Stimulated activated naive CD8-positive, alpha-beta T cell treated with anti-CD3 and anti-CD28 coated beads, Interleukin-15, Interleukin-2, amounts not matched to agents 100 ng/mL and 50 ng/mL, for 24 hours (primary cell): ENCODE results near the gene KLB.
"Not testable (repeated sequence)": the region's sequence is repeated elsewhere in the genome, so short reads cannot be mapped to it uniquely, and the experiment has no call there.

Source experiments
- H3K27ac Mint-ChIP-seq: one replicate; pipeline ENCODE4 v1.8.0; 2021; ENCODE audit warnings: mild to moderate bottlenecking, mixed read lengths
- H3K27me3 Mint-ChIP-seq: one replicate; pipeline ENCODE4 v1.8.0; 2021; ENCODE audit warnings: mixed read lengths
- H3K36me3 Mint-ChIP-seq: one replicate; pipeline ENCODE4 v1.8.0; 2021; ENCODE audit warnings: low read depth, mixed read lengths
- H3K4me1 Mint-ChIP-seq: one replicate; pipeline ENCODE4 v1.8.0; 2021; ENCODE audit warnings: low read depth, mixed read lengths
- H3K4me3 Mint-ChIP-seq: one replicate; pipeline ENCODE4 v1.8.0; 2021; ENCODE audit warnings: mild to moderate bottlenecking, mixed read lengths
- H3K9me3 Mint-ChIP-seq: one replicate; pipeline ENCODE4 v1.8.0; 2021; ENCODE audit warnings: mixed read lengths

The KLB gene

DNA sequence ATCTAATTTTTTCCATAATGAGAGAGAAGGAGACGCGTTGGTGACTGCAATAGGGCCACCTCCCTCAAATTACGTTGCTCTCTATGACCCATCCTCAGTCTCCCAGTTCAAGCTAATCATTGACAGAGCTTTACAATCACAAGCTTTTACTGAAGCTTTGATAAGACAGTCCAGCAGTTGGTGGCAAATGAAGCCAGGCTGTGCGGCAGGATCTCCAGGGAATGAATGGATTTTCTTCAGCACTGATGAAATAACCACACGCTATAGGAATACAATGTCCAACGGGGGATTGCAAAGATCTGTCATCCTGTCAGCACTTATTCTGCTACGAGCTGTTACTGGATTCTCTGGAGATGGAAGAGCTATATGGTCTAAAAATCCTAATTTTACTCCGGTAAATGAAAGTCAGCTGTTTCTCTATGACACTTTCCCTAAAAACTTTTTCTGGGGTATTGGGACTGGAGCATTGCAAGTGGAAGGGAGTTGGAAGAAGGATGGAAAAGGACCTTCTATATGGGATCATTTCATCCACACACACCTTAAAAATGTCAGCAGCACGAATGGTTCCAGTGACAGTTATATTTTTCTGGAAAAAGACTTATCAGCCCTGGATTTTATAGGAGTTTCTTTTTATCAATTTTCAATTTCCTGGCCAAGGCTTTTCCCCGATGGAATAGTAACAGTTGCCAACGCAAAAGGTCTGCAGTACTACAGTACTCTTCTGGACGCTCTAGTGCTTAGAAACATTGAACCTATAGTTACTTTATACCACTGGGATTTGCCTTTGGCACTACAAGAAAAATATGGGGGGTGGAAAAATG lies at the start of gene KLB:
Gene KLB (plus strand): TSS at position 168 of the 821 bp plus-strand sequence. CDS start 20 bp downstream, at position 188.
- no peak within 1 kb of the TSS for H3K4me3 Mint-ChIP-seq
- no peak within 1 kb of the TSS for H3K27ac Mint-ChIP-seq
- H3K36me3 Mint-ChIP-seq: no peaks in the 10 kb centered on the region
- H3K9me3 Mint-ChIP-seq: no peaks in the 10 kb centered on the region
- H3K27me3 Mint-ChIP-seq: no peaks in the 10 kb centered on the region
- H3K4me1 Mint-ChIP-seq: no peaks in the 10 kb centered on the region

DNA sequence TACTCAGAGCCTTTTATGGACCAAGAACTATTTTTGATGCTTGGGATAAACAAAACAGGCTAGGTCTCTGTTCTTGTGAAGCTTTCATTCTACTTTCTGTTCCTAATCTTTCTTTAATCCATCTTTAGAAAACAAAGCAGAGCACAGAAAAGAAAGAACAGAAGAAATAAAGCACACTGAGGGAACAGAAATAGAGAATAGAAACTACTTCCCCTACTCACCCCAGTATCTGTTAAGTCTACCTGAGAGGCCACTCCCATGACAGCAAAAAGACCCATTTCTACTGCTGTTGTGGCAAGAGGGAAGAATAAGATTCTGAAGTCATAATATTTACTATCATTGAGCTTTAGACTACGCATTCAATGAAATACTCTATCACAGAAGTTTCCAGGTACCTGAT lies 49.7 kb upstream of the KLB start:
- no peaks in the 10 kb centered on the region for H3K27me3 Mint-ChIP-seq
- H3K9me3 Mint-ChIP-seq: no peaks in the 10 kb centered on the region
- peaks cover 80% of the 10 kb centered on the region for H3K4me1 Mint-ChIP-seq
- H3K27ac Mint-ChIP-seq: peak overlapping the region; percentile 88
- H3K36me3 Mint-ChIP-seq: peaks cover 33% of the 10 kb centered on the region
- peak overlapping the region; percentile 48 for H3K4me3 Mint-ChIP-seq

DNA sequence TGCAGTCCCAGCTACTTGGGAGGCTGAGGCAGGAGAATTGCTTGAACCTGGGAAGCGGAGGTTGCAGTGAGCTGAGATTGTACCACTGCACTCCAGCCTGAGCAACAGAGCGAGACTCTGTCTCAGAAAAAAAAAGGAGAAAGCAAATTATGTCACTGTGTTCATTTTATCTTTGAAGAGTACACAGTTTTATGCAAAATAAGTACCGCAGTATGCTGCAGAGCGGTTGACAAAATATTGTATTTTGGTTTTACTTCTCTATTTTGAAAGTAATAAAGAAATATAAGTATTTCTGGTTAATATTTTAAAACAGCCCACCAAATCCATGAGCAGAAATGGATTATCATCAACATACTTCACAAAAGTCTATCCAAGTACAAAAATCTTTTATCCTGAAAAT lies 46.1 kb upstream of the KLB start:
- not testable (repeated sequence) for H3K9me3 Mint-ChIP-seq, H3K27me3 Mint-ChIP-seq, H3K27ac Mint-ChIP-seq, H3K4me3 Mint-ChIP-seq
- H3K36me3 Mint-ChIP-seq: peaks cover 33% of the 10 kb centered on the region
- H3K4me1 Mint-ChIP-seq: peaks cover 78% of the 10 kb centered on the region

DNA sequence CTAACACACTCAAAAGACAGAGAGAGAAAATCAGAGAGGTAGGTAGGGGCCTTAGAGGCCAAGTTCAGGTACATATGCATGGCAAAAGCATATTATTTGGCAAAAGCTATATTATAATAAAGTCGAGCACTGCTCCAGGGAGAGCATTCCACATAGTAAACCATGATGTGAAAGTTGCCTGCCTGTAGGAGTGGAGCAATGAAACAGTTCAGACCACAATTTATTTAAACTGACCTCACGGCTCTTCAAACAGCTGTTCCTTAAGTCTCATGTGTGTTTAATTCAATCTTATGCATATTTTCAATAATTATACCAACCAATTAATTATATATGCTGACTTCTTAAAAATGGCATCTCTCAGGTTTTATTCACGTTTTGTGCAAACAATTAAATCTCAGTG lies 43.9 kb upstream of the KLB start:
- H3K36me3 Mint-ChIP-seq: peaks cover 33% of the 10 kb centered on the region
- H3K27ac Mint-ChIP-seq: peak overlapping the region; percentile 34
- H3K4me3 Mint-ChIP-seq: peak overlapping the region; percentile 33
- no peaks in the 10 kb centered on the region for H3K9me3 Mint-ChIP-seq
- peaks cover 64% of the 10 kb centered on the region for H3K4me1 Mint-ChIP-seq
- H3K27me3 Mint-ChIP-seq: no peaks in the 10 kb centered on the region

DNA sequence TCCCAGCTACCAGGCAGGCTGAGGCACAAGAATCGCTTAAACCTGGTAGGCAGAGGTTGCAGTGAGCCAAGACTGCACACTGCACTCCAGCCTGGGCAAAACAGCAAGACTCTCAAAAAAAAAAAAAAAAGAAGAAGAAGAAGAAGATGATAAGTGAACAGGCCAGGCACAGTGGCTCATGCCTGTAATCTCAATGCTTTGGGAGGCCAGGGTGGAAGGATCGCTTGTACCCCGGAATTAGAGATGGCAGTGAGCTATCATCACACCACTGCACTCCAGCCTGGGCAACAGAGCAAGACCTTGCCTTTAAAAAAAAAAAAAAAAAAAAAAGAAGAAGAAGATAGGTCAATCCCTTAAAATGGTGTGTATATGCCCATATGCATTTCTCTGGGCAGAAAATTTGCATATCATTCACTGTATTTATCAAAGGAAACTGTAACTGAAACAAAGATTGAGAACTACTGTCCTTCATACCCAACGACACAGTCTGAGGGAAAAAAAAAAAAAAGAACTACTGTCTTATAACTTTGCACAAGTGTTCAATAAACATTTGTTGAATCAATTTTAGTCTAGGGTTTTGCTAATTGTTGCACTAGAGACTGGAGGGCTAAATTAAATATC lies 42.8 kb upstream of the KLB start:
- Mint-ChIP-seq H3K9me3 (no peaks in the 10 kb centered on the region), H3K4me3 (peak overlapping the region; percentile 99), H3K27me3 (no peaks in the 10 kb centered on the region), H3K27ac (peak overlapping the region; percentile 85), H3K36me3 (peaks cover 25% of the 10 kb centered on the region), H3K4me1 (peaks cover 53% of the 10 kb centered on the region)

DNA sequence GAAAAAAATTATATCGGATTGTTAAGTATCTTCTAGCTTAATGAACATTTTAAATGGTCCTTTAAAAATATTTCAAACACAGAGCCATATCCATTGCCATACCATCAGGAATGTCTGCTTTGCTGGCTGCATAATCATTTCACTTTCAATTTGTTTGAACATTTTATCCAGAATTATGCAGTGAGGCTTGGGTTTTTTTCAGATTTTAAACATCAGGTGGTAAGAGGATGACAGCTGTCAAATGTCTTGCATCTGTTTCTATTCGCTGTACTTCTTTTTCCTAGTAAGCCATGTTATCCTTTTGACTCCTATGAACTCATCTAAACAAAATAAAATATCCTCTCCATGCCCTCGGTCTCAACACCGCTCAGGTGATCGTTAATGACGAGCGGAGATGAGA lies 41.4 kb upstream of the KLB start:
- no peaks in the 10 kb centered on the region for H3K27me3 Mint-ChIP-seq
- peak overlapping the region; percentile 95 for H3K27ac Mint-ChIP-seq
- H3K4me1 Mint-ChIP-seq: peaks cover 48% of the 10 kb centered on the region
- peaks cover 2% of the 10 kb centered on the region for H3K9me3 Mint-ChIP-seq
- peaks cover 22% of the 10 kb centered on the region for H3K36me3 Mint-ChIP-seq
- H3K4me3 Mint-ChIP-seq: peak overlapping the region; percentile 99

DNA sequence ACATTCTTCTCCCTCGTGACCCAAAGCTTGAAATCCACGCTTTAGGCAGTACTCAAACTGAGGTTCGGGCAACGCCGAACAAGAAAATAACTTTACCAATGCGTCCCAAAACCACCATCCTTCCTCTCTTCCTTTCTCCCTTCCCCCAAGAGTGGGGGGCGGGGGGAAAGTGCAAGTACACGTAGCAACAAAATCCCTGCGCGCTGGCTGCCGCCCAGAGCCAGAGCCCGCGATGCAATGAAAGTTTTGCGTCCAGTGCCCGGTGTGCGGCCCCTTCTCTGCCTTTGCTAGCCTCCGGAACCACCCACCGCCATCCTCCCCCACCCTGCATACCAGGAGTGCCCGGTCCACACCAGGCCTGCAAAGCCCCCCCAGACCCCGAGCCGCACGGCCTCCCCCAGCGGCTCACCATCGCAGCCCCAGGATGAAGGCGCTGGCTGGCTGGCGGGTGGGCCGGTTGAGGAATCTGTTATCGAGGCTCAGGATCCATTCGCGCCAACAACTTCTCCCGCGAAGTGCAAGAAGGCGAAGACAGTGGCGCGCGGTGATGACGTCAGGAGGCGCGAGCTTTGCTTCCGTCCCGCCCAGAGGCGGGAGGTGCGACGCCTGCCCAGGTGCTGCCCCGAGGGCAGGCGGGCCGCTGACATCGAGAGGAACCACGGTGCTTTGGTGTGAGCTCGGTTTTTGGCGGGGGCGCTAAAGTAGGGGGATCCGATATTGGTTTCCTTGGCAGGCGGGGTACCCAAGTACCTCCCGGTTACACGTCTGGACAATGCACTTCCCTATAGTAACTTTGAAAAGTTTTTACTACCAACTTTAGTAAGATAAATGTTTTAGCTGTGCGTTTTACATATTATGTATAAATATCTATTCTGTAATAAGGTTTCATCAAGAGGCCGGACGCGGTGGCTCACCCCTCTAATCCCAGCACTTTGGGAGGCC lies 40.6 kb upstream of the KLB start, which contains the start of gene RFC1:
Gene RFC1 (minus strand): TSS at position 533 of the 942 bp plus-strand sequence. CDS start 121 bp downstream, at position 412.
- H3K36me3 Mint-ChIP-seq: peaks cover 22% of the 10 kb centered on the region
- peak within 1 kb of the TSS; percentile 99 for H3K4me3 Mint-ChIP-seq
- no peaks in the 10 kb centered on the region for H3K27me3 Mint-ChIP-seq
- H3K27ac Mint-ChIP-seq: peak within 1 kb of the TSS; percentile 95
- H3K4me1 Mint-ChIP-seq: peaks cover 48% of the 10 kb centered on the region
- H3K9me3 Mint-ChIP-seq: peaks cover 6% of the 10 kb centered on the region

DNA sequence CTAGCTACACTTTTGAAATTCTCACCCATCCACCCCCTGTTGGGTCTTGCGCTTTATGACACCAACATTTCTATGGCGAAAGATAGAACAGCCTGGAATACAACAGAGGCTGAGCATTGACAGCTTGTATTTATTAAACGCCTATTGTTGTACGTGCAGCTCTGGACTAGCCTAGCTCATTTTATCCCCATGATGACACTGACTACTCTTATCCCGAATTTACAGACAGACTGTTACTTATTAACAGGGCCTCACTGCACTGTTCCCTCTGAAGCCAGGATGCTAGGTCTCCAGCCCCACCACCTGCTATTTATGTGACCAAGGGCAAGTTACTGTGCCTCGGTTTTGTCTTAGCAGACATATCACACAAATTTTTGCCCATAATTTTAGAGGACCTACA lies 39.6 kb upstream of the KLB start:
- no peak overlapping the region for H3K27ac Mint-ChIP-seq
- peaks cover 17% of the 10 kb centered on the region for H3K36me3 Mint-ChIP-seq
- H3K27me3 Mint-ChIP-seq: no peaks in the 10 kb centered on the region
- H3K4me1 Mint-ChIP-seq: peaks cover 40% of the 10 kb centered on the region
- H3K4me3 Mint-ChIP-seq: peak overlapping the region; percentile 41
- peaks cover 8% of the 10 kb centered on the region for H3K9me3 Mint-ChIP-seq

DNA sequence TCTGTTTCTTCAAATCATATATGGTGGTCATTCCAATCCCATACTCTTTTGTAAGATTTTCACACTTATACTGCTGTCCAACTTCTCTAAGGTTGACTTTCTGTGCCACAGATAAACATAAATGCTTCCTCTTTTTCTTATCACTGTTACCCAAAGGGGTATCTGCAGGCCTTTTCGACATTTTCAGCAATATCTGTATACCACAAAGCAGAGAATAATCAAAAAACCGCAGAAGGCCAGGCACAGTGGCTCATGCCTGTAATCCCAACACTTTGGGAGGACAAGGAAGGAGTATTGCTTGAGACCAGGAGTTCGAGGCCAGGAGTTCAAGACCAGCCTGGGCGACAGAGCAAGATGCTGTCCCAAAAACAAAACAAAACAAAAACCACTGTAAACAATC lies 37.4 kb upstream of the KLB start:
- no peak overlapping the region for H3K4me3 Mint-ChIP-seq
- no peaks in the 10 kb centered on the region for H3K27me3 Mint-ChIP-seq
- H3K9me3 Mint-ChIP-seq: peaks cover 10% of the 10 kb centered on the region
- peaks cover 6% of the 10 kb centered on the region for H3K36me3 Mint-ChIP-seq
- H3K27ac Mint-ChIP-seq: no peak overlapping the region
- peaks cover 21% of the 10 kb centered on the region for H3K4me1 Mint-ChIP-seq

DNA sequence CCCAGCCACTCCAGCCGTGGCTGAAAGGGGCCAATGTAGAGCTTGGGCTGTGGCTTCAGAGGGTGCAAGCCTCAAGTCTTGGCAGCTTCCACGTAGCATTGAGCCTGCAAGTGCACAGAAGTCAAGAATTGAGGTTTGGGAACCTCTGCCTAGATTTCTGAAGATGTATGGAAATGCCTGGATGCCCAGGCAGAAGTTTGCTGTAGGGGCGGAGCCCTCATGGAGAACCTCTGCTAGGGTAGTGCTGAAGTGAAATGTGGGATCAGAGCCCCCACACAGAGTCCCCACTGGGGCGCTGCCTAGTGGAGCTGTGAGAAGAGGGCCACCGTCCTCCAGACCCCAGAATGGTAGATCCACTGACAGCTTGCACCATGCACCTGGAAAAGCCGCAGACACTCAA lies 35.5 kb upstream of the KLB start:
- H3K27ac Mint-ChIP-seq, H3K4me3 Mint-ChIP-seq, H3K36me3 Mint-ChIP-seq, H3K9me3 Mint-ChIP-seq, H3K4me1 Mint-ChIP-seq, H3K27me3 Mint-ChIP-seq: not testable (repeated sequence)

DNA sequence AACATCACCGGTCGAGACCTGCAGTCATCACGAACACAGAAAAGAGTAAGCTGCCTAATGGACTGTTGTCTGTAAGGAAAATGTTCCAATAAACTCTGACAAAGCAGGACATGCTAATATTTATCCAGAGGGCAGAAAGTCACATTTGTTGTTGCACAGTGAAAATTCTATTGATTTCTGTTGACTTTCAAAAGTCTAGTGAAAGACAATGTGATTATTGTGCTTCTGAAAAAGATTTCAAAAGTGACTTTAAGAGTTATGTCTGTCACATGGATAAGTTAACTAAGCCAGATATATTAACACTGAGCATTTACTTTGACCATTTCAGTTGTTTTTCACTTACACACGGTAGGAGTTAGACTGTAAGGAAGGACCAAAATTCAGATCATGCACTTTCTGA lies 31.3 kb upstream of the KLB start:
- Mint-ChIP-seq H3K27me3 (peaks cover 39% of the 10 kb centered on the region), H3K4me1 (no peaks in the 10 kb centered on the region), H3K36me3 (no peaks in the 10 kb centered on the region), H3K4me3 (no peak overlapping the region), H3K27ac (no peak overlapping the region), H3K9me3 (peaks cover 17% of the 10 kb centered on the region)

DNA sequence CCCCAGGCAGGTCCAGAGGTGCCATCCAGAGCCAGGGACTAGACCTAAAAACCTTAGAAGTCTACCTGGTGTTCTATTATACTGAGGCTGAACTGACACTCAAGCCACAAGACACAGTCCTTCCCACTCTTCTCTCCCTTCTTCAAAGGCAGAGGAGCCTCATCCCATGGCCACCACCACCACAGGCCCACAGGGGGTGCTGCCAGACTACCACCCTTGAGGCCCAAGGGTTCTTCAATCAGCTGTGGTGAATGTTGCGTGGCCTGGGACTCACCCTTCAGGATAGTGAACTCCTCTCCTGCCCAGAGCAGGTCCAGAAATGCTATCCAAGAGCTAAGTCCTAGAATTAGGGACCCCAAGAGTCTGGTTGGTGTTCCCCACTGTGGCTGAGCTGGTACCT lies 23.0 kb upstream of the KLB start:
- H3K4me3 Mint-ChIP-seq: no peak overlapping the region
- H3K4me1 Mint-ChIP-seq: no peaks in the 10 kb centered on the region
- peaks cover 11% of the 10 kb centered on the region for H3K9me3 Mint-ChIP-seq
- H3K36me3 Mint-ChIP-seq: no peaks in the 10 kb centered on the region
- H3K27ac Mint-ChIP-seq: no peak overlapping the region
- H3K27me3 Mint-ChIP-seq: peaks cover 37% of the 10 kb centered on the region

DNA sequence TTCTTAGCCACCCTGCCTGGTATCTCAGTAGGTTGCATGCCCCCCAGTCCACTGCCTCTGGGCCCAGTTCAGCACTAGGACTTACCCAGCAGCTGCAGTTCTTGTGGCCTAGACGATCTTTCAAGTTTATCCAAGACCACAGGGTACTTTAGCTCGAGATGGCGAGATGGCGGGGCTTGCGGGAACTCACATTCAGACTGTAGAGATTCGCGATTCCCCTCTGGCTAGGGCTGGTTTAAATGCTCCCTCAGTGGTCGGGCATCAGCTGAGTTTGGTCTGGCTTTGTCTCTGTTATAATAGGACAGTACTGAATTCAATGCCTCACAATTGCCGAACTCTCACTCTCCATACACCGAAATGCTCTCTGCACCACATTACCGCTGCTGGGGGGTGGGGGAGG lies 22.2 kb upstream of the KLB start:
- Mint-ChIP-seq H3K4me3 (no peak overlapping the region), H3K27me3 (peaks cover 29% of the 10 kb centered on the region), H3K4me1 (no peaks in the 10 kb centered on the region), H3K27ac (no peak overlapping the region), H3K36me3 (no peaks in the 10 kb centered on the region), H3K9me3 (peaks cover 9% of the 10 kb centered on the region)

DNA sequence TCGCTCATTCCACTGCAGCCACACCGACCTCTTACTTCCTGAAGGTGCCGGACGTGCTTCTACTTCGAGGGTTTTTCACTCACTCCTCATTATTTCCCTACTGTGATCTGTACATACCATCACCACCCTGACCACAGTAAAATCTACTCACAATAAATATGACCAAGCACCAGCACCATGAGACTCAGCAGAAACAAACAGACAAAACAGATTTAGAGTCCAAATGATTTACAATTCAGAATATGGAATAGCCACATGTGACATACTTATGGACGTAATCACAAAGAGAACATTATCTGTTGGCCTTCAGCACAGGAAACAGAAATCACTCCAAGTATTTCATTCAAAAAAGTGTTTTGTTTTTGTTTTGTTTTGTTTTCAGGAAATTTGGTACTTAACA lies 16.1 kb upstream of the KLB start:
- no peak overlapping the region for H3K4me3 Mint-ChIP-seq
- H3K27ac Mint-ChIP-seq: no peak overlapping the region
- no peaks in the 10 kb centered on the region for H3K9me3 Mint-ChIP-seq
- no peaks in the 10 kb centered on the region for H3K4me1 Mint-ChIP-seq
- no peaks in the 10 kb centered on the region for H3K36me3 Mint-ChIP-seq
- no peaks in the 10 kb centered on the region for H3K27me3 Mint-ChIP-seq

DNA sequence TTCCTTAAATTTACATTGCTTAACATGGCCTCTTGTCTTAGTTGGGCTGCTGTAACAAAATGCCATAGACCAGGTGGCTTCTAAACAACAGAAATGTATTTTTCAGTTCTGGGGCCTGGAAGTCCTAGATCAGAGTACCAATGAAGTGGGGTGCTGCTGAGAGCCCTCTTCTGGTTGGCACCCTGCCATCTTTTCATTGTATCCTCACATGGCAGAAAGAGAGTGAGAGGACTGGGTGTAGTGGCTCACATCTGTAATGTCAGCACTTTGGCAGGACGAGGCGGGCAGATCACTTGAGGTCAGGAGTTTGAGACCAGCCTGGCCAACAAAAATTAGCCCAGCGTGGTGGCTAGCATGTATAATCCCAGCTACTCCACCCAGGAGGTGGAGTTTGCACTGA lies 12.0 kb upstream of the KLB start:
- no peak overlapping the region for H3K27ac Mint-ChIP-seq
- H3K27me3 Mint-ChIP-seq: no peaks in the 10 kb centered on the region
- H3K4me1 Mint-ChIP-seq: no peaks in the 10 kb centered on the region
- no peak overlapping the region for H3K4me3 Mint-ChIP-seq
- H3K9me3 Mint-ChIP-seq: no peaks in the 10 kb centered on the region
- no peaks in the 10 kb centered on the region for H3K36me3 Mint-ChIP-seq
